GM12891 (cell line): ENCODE data around the gene FAM240A.

Experiments
- DNase-seq: peaks from one replicate; pipeline ENCODE4 v3.0.0; 2011; ENCODE audit warnings: low spot score; ENCODE audit not compliant: insufficient read length
- FAIRE-seq: peaks from 2 replicates; lab custom pipeline; 2011; peaks lifted over from hg19 to GRCh38; lab: Jason Lieb, UNC
- PAX5 ChIP-seq: IDR thresholded peaks from 2 replicates; pipeline ENCODE4 v1.6.1; 2011; ENCODE audit warnings: low read length, moderate library complexity, mild to moderate bottlenecking; ENCODE audit not compliant: insufficient read depth, severe bottlenecking
- POLR2A ChIP-seq: IDR thresholded peaks from 2 replicates; pipeline ENCODE4 v1.6.1; 2011; ENCODE audit warnings: low read depth, low read length, control low read depth
- POLR2AphosphoS5 ChIP-seq: IDR thresholded peaks from 2 replicates; pipeline ENCODE4 v1.6.1; 2011; ENCODE audit warnings: low read depth, low read length, control low read depth
- POU2F2 ChIP-seq: IDR thresholded peaks from 2 replicates; pipeline ENCODE4 v1.6.1; 2011; ENCODE audit warnings: low read depth, mild to moderate bottlenecking, control low read depth, low read length, moderate library complexity
- SPI1 ChIP-seq: IDR thresholded peaks from 2 replicates; pipeline ENCODE4 v1.6.1; 2011; ENCODE audit warnings: low read depth, low read length, control low read depth
- TAF1 ChIP-seq: IDR thresholded peaks from 2 replicates; pipeline ENCODE4 v1.6.1; 2011; ENCODE audit warnings: low read depth, low read length, control low read depth

FAM240A gene

GRCh38 chr3:46624975-46625490, 12.7 kb downstream of the FAM240A start:
- TF ChIP-seq PAX5 (no peak), POLR2A (no peak), TAF1 (no peak), POU2F2 (no peak), SPI1 (no peak), POLR2AphosphoS5 (no peak)
- no peak for FAIRE-seq

GRCh38 chr3:46626039-46626438, 13.7 kb downstream of the FAM240A start:
- TF ChIP-seq POLR2A = no peak
- no peak for TF ChIP-seq PAX5
- TF ChIP-seq SPI1 = no peak
- TF ChIP-seq POLR2AphosphoS5 = no peak
- TF ChIP-seq POU2F2 = no peak
- TF ChIP-seq TAF1 = no peak
- no peak for FAIRE-seq
- DNase-seq = no peak

More at GRCh38 chr3:46624975-46625490, 12.7 kb downstream of the FAM240A start:
- DNase-seq = no peak

- DNase-seq (no peak), FAIRE-seq (no peak)
- TF ChIP-seq TAF1 (no peak), SPI1 (no peak), POU2F2 (no peak), PAX5 (no peak), POLR2AphosphoS5 (no peak), POLR2A (no peak)
Measured at GRCh38 chr3:46627078-46627477, 14.8 kb downstream of the FAM240A start.

GRCh38 chr3:46628901-46629369, 16.6 kb downstream of the FAM240A start:
- TF ChIP-seq PAX5 (no peak), TAF1 (no peak), POLR2A (no peak), SPI1 (no peak), POLR2AphosphoS5 (no peak), POU2F2 (no peak)
- DNase-seq = no peak
- no peak for FAIRE-seq

GRCh38 chr3:46629551-46630517, 17.5 kb downstream of the FAM240A start:
- FAIRE-seq (peak; percentile 91), DNase-seq (peak; percentile 79)
- no peak for TF ChIP-seq SPI1
- no peak for TF ChIP-seq POLR2AphosphoS5
- TF ChIP-seq TAF1 = no peak
- no peak for TF ChIP-seq PAX5
- TF ChIP-seq POU2F2 = no peak
- no peak for TF ChIP-seq POLR2A

GRCh38 chr3:46632792-46633191, 20.5 kb downstream of the FAM240A start:
- FAIRE-seq (no peak), DNase-seq (no peak)
- TF ChIP-seq SPI1 (no peak), POU2F2 (no peak), POLR2A (no peak), TAF1 (no peak), POLR2AphosphoS5 (no peak), PAX5 (no peak)

GRCh38 chr3:46634856-46635255, 22.5 kb downstream of the FAM240A start:
- TF ChIP-seq SPI1 = no peak
- no peak for TF ChIP-seq POLR2A
- no peak for TF ChIP-seq POU2F2
- no peak for TF ChIP-seq TAF1
- TF ChIP-seq PAX5 = no peak
- TF ChIP-seq POLR2AphosphoS5 = no peak
- DNase-seq (no peak), FAIRE-seq (no peak)

GRCh38 chr3:46639221-46639620, 26.9 kb downstream of the FAM240A start:
- no peak for FAIRE-seq
- DNase-seq = no peak
- TF ChIP-seq POLR2A (no peak), TAF1 (no peak), POLR2AphosphoS5 (no peak), PAX5 (no peak), SPI1 (no peak), POU2F2 (no peak)

GRCh38 chr3:46640927-46641326, 28.6 kb downstream of the FAM240A start:
- DNase-seq (no peak), FAIRE-seq (no peak)
- no peak for TF ChIP-seq PAX5
- no peak for TF ChIP-seq POLR2AphosphoS5
- no peak for TF ChIP-seq POLR2A
- no peak for TF ChIP-seq SPI1
- TF ChIP-seq TAF1 = no peak
- TF ChIP-seq POU2F2 = no peak
